CD4-positive, alpha-beta T cell treated with Interferon alpha-2 for 1 hour (primary cell): ENCODE results near the gene ITGBL1.

Source experiments
- DNase-seq, 2 donors: peaks; one replicate each; pipeline ENCODE4 v3.0.0-alpha.2; 2020 to 2022

Gene ITGBL1

GRCh38 chr13:101452519-101453485 is at the start of gene ITGBL1:
ITGBL1 (plus strand) TSS chr13:101452675; CDS start chr13:101452834, 159 bp downstream.
- no peak for DNase-seq

GRCh38 chr13:101406791-101407190 is 45.7 kb upstream of the ITGBL1 start:
- DNase-seq: no peak

DNA sequence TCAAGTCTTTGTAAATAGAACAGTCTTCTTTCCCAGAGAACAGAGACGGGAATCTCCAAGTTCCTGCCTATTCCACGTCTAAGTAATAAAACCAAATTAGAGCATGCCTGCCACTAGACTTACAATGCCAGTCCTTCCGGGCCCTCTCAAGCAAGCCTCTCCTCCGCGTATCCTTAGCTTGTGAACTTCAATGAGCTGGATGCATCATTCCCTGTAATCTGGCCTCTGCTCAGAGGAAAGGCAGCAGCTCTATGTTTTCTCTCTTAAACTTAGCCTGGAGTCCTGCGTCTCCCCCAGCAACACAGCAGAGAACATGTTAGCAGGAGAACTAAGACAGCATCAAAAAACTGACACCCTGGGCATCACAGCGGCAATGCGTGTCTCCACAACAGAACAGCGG is 44.3 kb upstream of the ITGBL1 start:
- no peak for DNase-seq

GRCh38 chr13:101408992-101409656 is 43.4 kb upstream of the ITGBL1 start:
- DNase-seq: no peak

GRCh38 chr13:101412076-101412475 is 40.4 kb upstream of the ITGBL1 start:
- no peak for DNase-seq

DNA sequence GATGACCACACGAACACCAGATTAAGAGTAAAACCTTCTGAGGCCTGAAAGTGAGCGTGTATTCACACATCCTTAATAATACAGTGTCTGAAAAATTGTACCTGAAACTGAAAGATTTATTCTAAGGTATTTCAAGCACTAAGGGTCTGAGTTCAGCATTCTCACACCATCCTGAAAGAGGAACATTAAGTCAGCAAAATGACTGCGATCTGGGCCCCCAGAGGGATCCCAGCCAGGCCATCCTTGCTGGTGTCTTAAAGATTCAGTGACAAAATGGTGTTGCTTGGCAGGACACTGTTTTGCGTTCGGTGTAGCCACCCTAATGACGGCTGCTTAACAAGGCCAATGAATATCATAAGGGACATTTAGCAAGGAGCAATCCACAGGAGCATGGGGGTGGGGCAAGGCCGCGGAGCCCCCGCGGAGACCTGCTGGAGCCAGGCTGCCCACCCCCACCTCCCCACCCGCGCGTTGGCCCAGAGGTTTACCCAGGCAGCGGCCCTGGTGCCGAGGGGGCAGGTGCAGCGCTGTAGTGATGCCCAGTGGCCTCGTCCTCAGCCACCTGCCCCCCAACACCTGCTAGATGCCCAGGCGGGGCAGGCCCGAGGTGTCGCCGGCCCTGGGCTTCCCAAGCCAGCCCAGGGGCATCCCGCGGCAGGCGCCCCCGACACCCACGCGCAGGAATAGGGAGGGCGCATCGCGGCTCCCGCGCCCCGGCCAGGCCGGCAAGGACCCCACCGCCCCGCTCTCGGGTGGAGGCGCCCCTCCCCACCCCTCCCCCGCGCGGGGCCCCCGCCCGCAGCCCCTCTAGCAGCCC is 36.9 kb upstream of the ITGBL1 start:
- no peak for DNase-seq

GRCh38 chr13:101416181-101417042 is 36.1 kb upstream of the ITGBL1 start, which contains the start of gene NALCN:
NALCN (minus strand) TSS chr13:101416508; CDS start chr13:101399126, 17,382 bp downstream.
- DNase-seq: no peak

DNA sequence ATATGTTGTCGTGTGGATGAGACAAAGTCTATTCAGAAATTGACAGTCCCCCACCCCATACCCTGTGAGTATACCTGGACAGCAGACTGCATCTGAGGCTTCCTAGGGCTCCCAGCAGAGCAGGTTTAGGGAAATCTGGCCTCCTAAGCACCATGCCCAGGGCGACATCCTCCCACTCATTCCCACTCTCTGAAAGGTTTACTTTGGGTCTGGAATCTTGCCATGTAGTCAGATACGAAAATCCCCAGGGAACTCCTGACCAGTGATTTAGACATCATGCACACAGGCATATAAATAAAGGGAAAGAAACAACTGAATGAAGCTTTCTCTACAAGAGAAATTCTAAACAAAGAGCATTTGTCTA is 35.5 kb upstream of the ITGBL1 start:
- DNase-seq: no peak

GRCh38 chr13:101417501-101417900 is 35.0 kb upstream of the ITGBL1 start:
- no peak for DNase-seq

GRCh38 chr13:101423872-101424271 is 28.6 kb upstream of the ITGBL1 start:
- DNase-seq: no peak

DNA sequence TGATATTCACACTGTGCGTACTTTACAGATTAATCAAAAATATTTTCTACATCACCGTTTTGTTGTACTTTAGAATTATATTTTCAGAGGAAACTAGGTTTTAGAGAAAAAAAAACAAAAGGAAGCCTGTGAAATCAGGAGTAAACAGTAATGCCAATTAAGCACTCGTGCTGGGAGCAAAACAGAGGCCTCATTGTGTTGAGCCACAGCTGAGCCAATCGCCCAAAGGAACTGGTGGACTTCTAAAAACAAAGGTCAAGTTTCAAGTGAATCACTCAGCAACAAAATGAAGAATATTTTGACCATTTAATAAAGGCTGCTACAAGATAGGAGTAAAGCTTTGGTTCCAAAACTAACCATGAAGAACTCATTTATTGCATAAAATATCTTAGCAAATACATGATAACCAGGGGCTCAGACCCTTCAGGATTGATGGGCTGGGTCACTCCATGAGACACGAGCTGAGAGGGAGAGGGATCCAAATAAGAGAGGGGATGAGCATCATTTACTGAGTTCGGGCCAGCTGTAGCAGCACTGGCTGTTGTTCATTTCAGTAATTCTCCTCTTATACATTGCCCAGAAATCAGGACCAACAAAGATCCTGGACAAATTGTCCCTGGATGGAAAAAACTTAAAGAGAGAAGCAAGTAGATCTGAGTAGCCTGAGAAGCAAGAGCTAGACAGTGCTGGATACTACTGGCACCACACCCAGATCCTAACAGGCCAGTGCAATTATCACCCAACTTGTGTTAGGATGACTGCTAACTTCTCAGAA is 27.9 kb upstream of the ITGBL1 start:
- no peak for DNase-seq

GRCh38 chr13:101425156-101425471 is 27.4 kb upstream of the ITGBL1 start:
- DNase-seq: no peak

- no peak for DNase-seq
Observed at GRCh38 chr13:101425623-101426022, 26.9 kb upstream of the ITGBL1 start.

DNA sequence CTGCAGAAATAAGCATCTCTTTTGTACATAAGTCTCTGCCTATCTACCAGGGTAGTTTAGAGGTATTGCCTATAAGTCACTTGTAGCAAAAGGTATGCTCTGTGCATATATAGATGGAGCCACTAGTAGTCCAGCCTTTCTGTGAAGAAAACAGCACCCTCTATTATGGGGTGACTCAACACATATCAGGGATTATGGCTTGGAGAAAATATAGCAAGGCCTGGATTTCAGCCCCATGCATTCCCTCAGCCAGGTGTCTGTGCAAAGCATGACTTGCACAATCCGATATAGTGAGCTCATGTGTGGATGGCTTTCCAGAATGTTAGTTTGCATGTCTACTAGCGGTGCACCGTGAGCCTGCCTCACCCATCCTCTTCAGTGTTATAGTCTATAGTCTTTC is 22.7 kb upstream of the ITGBL1 start:
- no peak for DNase-seq

- no peak for DNase-seq
Observed at GRCh38 chr13:101433895-101434294, 18.6 kb upstream of the ITGBL1 start.

DNA sequence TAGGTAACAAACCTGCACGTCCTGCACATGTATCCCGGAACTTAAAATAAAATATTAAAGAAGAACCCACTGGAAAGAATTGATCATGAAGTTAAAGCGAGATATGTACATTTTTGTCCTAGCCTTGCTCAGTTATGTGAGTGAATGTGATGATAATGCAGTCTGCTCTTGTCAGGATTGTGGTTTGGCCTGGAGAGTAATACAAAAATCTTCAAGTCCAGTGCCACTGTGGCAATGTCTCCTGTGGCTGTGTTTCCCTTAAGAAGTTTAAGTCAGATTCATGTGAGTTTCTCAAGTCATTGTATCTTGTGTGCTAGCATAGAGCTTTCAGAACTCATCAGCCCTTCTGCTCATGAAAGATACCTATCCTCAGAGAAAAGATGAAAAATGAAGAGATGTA is 18.0 kb upstream of the ITGBL1 start:
- no peak for DNase-seq

DNA sequence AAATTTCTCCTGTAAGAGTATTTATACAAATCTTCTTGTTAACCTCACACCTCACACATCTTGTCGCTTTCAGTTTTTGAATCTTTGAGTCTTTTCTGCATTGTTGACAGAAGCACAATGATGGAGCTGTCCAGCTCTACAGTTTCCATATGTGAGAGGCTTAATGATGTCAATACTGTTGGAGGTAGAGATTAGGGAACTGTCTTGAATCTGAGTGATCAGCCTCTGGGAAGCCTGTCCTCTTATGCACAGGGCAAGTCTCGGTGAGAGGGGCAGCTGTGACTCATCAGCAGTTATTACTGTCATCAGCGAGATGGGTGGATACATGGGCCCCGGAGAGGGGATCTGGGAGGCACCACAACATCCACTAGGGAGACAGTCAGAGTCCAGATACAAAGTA is 4.6 kb upstream of the ITGBL1 start:
- no peak for DNase-seq

GRCh38 chr13:101449790-101450748 is 2.4 kb upstream of the ITGBL1 start:
- no peak for DNase-seq

DNA sequence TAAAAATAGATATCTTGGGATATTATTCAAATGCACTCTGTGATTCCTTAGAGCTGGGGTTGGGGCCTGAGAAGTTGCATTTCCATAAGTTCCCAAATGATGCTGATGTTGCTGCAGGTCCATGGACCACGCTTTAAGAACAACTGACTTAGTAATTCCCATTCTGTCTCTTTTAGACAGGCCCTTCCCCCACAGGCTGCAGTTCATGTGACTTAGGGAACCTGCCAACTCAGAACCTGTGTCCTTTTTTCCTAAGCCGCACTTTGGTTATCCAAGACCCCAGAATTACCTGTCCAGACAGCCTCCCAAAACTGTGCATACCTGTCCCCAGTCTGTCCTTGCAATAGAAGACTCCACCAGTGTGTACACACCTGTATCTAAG is 1.7 kb upstream of the ITGBL1 start:
- no peak for DNase-seq

GRCh38 chr13:101451641-101452040 is 834 bp upstream of the ITGBL1 start:
- DNase-seq: no peak
